Measurements from ENCODE around the gene LUZP1.

DNA sequence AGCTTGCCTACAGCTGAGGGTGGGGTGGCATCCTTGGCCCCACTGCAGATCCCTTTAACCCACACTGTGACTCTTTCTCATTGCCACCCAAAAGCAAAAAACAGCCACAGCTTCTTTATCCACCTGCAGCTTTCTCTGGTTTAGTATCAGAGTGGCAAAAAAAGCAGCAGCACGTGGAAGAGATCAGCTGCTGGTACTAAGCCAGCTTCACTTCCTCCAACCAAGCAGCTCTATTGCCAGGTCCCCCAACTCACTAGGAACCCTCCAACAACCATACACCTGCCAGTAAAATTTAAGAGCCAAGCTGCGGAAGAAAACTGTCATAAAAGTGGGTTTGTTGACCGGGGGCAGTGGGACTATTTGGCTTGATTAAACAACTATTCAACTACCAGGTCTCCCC, 83.0 kb downstream of the LUZP1 start:
- no peak for TF ChIP-seq CEBPB (IDR thresholded peaks at IDR 0.05)
- TF ChIP-seq TAF1 (IDR thresholded peaks at IDR 0.05; ENCODE audit: low read depth) = no peak
- no peak for TF ChIP-seq CREB1 (IDR thresholded peaks at IDR 0.05; ENCODE audit: low read depth)
- TF ChIP-seq TCF12 (IDR thresholded peaks at IDR 0.05; ENCODE audit: low read depth) = no peak
